Posterior vena cava (tissue), 2 donors: Measurements from ENCODE around the gene ANTKMT. TPM values are rescaled to one million over a fixed set of nuclear protein-coding genes. Genes with fewer than 3 reads are reported as not detected.
"Not testable (repeated sequence)": the region's sequence is repeated elsewhere in the genome, so short reads cannot be mapped to it uniquely, and the experiment has no call there.

ENCODE experiments used
- DNase-seq: peaks from one replicate; pipeline ENCODE4 v3.0.0-alpha.2; 2020; ENCODE audit warnings: low spot score
- intact Hi-C, 2 donors: fragments of 100-400 bp; cut with DNase I; formaldehyde crosslinking; loops; one replicate each; pipeline versions ENCODE4 v1.14.1 to v1.14.2; 2022 to 2023
- total RNA-seq, 2 donors: library from RNA; stranded (reverse); fragmentation: NEBNext Ultra II Directional; extraction: Animal tissue kit (Norgen Biotek cat#: 25700); gene quantifications; one replicate each; pipeline ENCODE4 v1.2.1, GENCODE V29; 2021
- donor health status: DM: yes; HTN: yes; CAD: no.
- donor health status: DM: yes; HTN: yes; CAD: no.

Gene ANTKMT
- total RNA-seq, 2 donors from 2014 or later = 20.0 to 25.5 TPM

DNA sequence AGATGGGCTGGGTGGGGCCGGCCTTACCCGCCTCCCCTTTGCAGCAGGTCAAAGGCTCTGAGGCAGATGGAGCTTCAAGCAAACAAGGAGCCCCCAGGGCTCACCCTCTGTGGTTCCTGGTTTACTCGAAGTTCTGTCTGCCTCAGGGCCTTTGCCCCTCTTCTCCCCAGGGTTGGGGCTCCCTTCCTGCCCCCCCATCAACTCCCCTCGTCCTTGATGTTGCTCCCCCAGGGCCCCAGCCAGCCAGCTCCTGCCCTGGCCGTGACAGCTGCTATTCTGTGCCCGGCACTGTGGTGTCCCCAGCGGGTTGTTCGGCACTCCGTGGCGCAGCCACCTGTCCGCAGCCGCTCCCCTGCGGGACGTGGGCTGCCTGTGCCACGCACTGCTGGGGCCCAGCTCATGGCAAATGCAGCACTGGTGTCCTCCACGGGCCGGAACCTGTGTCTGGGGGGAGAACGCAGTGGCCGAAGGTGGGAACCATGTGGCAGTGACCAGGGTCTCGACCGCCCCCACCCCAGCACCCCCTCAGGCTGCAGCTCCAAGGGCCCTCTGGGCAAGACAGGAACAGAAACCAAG lies 10.4 kb upstream of the ANTKMT start:
- intact Hi-C loops = loop anchor here (5.0 kb wide), 2 partner anchors 77 to 342 kb away; partner anchors contain the start of genes CHTF18 (in 2 of the 2) and RPUSD1 (in 2 of the 2)
- no peak for DNase-seq

- intact Hi-C loops = loop anchor here (5.0 kb wide), 2 partner anchors 76 to 341 kb away; partner anchors contain the start of genes CHTF18 (in 2 of the 2) and RPUSD1 (in 2 of the 2)
- no peak for DNase-seq
These were observed 9.9 kb upstream of the ANTKMT start for GRCh38 chr16:711084-711483.

- intact Hi-C loops = loop anchor here (5.0 kb wide), 2 partner anchors 76 to 341 kb away; partner anchors contain the start of genes CHTF18 (in 2 of the 2) and RPUSD1 (in 2 of the 2)
- peak; percentile 94 for DNase-seq
These were observed 9.2 kb upstream of the ANTKMT start for GRCh38 chr16:711548-712320.

GRCh38 chr16:712740-713250 lies 8.2 kb upstream of the ANTKMT start:
- DNase-seq = not testable (repeated sequence)
- intact Hi-C loops = loop anchor here (5.0 kb wide), 2 partner anchors 75 to 340 kb away; partner anchors contain the start of genes CHTF18 (in 2 of the 2) and RPUSD1 (in 2 of the 2)

DNA sequence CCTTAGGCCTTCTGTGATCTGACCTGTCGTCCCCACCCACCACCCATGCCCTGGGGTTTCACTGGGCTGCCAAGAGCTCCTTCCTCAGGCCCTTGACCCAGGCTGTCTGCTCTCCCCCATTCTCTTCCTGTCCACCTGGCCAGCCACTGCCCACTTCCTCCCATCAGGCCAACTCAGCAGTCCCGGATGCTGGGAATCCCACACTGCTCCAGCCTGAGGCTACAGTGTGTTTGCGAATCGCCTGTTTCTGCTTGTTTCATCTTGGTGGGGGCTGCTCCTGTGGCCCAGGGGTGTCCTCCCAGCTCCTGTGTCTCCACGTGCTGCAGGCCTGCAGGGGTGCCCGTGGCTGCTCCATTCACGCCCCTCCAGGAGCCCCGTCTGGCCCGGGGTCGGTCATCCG lies 6.9 kb upstream of the ANTKMT start:
- DNase-seq = no peak
- intact Hi-C loops = loop anchor here (5.0 kb wide), 2 partner anchors 73 to 338 kb away; partner anchors contain the start of genes CHTF18 (in 2 of the 2) and RPUSD1 (in 2 of the 2)

- intact Hi-C loops = loop anchor here (5.0 kb wide), 2 partner anchors 72 to 337 kb away; partner anchors contain the start of genes CHTF18 (in 2 of the 2) and RPUSD1 (in 2 of the 2)
- DNase-seq = peak; percentile 96
These were observed 6.1 kb upstream of the ANTKMT start, which contains the start of gene METRN for GRCh38 chr16:714558-715476. Gene METRN (plus strand): TSS chr16:715118. CDS start chr16:715290, 172 bp downstream.

DNA sequence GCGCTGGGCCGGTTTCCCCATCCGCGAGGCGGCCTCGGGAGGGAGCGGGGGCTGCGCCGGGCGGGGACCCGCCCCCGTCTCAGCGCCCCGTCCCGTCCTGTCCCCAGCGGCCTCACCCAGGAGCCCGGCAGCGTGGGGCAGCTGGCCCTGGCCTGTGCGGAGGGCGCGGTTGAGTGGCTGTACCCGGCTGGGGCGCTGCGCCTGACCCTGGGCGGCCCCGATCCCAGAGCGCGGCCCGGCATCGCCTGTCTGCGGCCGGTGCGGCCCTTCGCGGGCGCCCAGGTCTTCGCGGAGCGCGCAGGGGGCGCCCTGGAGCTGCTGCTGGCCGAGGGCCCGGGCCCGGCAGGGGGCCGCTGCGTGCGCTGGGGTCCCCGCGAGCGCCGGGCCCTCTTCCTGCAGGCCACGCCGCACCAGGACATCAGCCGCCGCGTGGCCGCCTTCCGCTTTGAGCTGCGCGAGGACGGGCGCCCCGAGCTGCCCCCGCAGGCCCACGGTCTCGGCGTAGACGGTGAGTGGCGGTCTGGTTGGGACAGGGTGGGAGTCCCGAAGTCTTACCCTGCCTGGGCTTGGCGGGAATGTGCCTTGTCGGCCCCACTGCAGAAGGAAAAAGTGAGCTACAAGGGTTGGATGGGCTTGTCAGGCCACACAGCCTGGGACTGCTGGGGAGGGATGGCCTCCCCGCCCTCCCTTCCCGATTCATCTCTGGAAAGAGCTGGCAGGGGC lies 5.3 kb upstream of the ANTKMT start:
- intact Hi-C loops = no loop called here
- DNase-seq = no peak

- intact Hi-C loops = no loop called here
- DNase-seq = no peak
These were observed 4.8 kb upstream of the ANTKMT start for GRCh38 chr16:716200-716568.

DNA sequence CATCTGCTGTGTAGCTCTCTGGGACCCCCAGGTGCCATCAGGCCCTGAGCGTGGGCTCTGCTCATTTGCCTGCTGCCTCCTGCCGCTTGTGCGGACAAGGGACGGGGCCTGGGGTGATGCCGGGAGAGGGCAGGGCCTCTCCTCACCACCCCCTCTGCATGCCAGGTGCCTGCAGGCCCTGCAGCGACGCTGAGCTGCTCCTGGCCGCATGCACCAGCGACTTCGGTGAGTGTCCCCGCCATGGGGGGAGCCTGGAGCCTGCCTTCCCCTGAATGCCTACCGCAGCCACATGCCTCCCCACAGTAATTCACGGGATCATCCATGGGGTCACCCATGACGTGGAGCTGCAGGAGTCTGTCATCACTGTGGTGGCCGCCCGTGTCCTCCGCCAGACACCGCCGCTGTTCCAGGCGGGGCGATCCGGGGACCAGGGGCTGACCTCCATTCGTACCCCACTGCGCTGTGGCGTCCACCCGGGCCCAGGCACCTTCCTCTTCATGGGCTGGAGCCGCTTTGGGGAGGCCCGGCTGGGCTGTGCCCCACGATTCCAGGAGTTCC lies 4.1 kb upstream of the ANTKMT start:
- DNase-seq = no peak
- intact Hi-C loops = no loop called here

DNA sequence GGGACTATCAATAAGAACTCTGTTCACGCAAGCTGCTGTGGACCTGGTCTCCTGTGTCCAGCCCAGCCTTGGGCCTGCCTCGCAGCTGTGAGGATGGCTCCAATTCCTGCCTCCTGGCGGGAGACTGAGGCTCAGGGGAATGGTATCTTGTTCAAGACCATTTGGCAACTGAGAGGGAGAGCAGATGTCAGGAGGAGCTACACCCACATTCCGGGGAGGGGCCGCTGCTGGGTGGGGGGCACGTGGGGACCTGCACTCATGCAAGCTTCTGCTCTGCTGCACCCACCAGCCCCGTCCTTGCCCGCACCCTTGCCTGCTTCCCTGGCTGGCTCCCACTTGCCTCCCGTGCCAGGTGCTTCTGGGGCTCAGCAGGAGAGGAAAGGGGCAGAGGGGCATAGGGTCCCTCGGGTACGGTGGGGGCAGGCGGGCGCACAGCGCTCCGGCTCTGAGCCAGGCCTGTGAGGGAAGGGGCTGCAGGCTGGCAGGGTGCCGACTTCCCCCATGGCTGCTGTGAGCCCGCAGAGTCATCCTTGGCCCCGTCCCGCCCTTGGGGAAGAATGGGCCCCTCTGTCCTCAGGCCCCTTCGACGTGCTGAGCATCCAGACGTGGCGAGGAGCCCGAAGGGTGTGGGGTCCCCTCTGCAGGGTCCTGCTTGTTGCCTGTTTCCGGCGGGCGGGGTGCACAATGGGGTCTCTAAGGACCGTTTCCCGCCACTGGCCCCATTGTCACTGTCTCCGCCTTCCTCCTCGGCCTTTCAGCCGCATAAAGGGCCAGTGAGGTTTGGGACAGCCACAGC lies 3.3 kb upstream of the ANTKMT start:
- DNase-seq = no peak
- intact Hi-C loops = no loop called here

DNA sequence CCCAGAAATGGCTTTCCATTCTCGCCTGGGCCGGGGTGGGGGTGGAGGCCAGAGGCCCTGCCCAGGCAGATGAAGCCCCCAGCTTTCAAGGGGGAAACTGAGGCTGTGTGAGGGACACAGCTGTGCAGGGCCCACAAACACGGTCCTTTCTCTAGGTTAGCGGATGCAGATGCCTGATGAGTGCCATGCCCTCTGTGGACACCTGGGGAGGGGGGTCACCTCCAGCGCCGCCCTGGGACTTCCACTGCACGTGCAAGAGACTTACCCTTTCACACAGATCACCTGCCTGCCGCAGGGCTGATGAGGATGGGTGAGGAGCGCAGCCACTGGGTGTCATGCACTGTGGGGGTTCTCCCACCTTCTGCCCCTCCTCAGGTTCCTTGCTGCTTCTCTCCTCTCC lies 2.6 kb upstream of the ANTKMT start:
- no peak for DNase-seq
- intact Hi-C loops = no loop called here

DNA sequence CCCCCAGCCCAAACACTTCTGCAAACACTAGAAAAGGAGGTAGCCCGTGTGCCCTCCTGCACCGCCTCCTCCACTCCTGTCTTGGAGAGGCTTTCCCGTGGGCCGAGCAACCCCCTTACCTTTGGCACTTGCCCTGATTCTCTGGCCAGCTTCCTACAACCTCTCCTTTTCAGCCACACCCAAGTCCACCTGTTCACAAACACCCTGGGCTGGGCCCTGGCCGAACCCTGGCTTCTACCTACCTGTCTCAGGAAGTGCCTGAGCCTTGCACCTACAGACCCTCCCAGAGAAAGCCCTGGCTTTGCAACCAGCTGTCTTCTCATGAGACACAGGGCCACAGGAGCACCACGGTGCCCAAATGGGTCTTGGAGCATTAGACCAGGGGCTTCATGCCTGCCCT lies 2.0 kb upstream of the ANTKMT start:
- intact Hi-C loops = no loop called here
- no peak for DNase-seq

GRCh38 chr16:719815-720446 lies 1.0 kb upstream of the ANTKMT start:
- DNase-seq = no peak
- intact Hi-C loops = no loop called here

DNA sequence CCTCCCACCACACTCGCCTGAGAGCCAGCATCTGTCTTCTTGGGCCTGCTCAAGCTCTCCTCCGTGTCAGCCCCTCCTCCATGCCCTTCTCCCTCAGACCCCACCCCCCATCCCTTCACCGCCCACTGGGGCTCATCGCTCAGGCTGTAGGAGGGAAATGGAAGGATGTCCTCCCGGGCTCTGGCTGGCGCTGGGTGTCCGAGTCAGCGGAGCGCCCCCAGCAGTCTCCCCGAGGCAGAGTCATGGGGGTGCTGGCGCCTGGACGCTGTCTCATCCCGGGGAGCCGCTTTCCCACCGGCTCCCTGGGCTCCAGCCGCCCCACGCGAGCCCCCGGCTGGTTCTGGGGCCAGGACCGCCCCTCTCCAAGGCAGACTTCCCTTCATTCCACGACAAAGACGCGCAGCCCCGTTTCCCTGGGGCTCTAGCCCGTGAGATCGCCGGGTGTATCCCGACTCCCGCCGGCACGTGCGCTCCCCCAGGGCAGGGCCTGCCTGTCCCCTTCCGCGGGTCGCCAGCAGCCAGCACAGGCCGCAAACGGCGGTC lies 428 bp upstream of the ANTKMT start:
- no peak for DNase-seq
- intact Hi-C loops = no loop called here

- intact Hi-C loops = no loop called here
- DNase-seq = no peak
These were observed 1.0 kb downstream of the ANTKMT start for GRCh38 chr16:721765-722540.
